Fibroblast of lung (primary cell): ENCODE measurements around the gene NKD2. TPM values are rescaled to one million over a fixed set of nuclear protein-coding genes. Genes with fewer than 3 reads are reported as not detected.
A peak's percentile ranks its signal among the peaks of the same experiment; 100 is the strongest.
"Not testable (repeated sequence)": the region's sequence is repeated elsewhere in the genome, so short reads cannot be mapped to it uniquely, and the experiment has no call there.

Source experiments
- DNase-seq, 2 donors: peaks; one replicate each; pipeline versions ENCODE4 v3.0.0 to v3.0.0-alpha.2; 2010; ENCODE audit warnings: low read depth in 2 of 2
- H2AFZ ChIP-seq: 2 replicates; pipeline ENCODE4 v1.5.1; 2012; ENCODE audit warnings: low read length, control low read depth, inconsistent platforms
- H3K27ac ChIP-seq: 2 replicates; pipeline ENCODE4 v1.5.1; 2011; ENCODE audit warnings: low read length, control low read depth; ENCODE audit not compliant: insufficient read depth
- H3K27me3 ChIP-seq: 2 replicates; pipeline ENCODE4 v1.5.1; 2011; ENCODE audit warnings: mild to moderate bottlenecking, low read length; ENCODE audit not compliant: control insufficient read depth, insufficient read depth
- H3K36me3 ChIP-seq: 2 replicates; pipeline ENCODE4 v1.5.1; 2011; ENCODE audit warnings: low read length; ENCODE audit not compliant: control insufficient read depth, insufficient read depth
- H3K4me1 ChIP-seq: 2 replicates; pipeline ENCODE4 v1.5.1; 2011; ENCODE audit warnings: low read length; ENCODE audit not compliant: control insufficient read depth, insufficient read depth; ENCODE audit errors: extremely low read depth
- H3K4me2 ChIP-seq: 2 replicates; pipeline ENCODE4 v1.5.1; 2011; ENCODE audit warnings: low read length, control low read depth; ENCODE audit not compliant: insufficient read depth; ENCODE audit errors: extremely low read depth
- H3K4me3 ChIP-seq, 4 experiments: fragments of 200-600 bp in 1 of 4; sonication (generic) in 1 of 4; replicated peaks in 1 of 4; 2 replicates each; pipeline ENCODE4 v1.5.1; 2011 to 2016; ENCODE audit warnings: low read length in 4 of 4, low read depth in 3 of 4, mild to moderate bottlenecking in 3 of 4, control low read depth in 2 of 4, inconsistent platforms in 1 of 4, mixed read lengths in 1 of 4; ENCODE audit not compliant: insufficient read depth in 1 of 4; ENCODE audit errors: control extremely low read depth in 1 of 4
- H3K79me2 ChIP-seq: 2 replicates; pipeline ENCODE4 v1.5.1; 2012; ENCODE audit warnings: mild to moderate bottlenecking, low read length, inconsistent platforms; ENCODE audit not compliant: control insufficient read depth, insufficient read depth
- H3K9ac ChIP-seq: 2 replicates; pipeline ENCODE4 v1.5.1; 2011; ENCODE audit warnings: mild to moderate bottlenecking, low read length, control low read depth; ENCODE audit not compliant: insufficient read depth
- H3K9me3 ChIP-seq: 2 replicates; pipeline ENCODE4 v1.5.1; 2012; ENCODE audit warnings: low read depth, low read length; ENCODE audit not compliant: control insufficient read depth, insufficient read depth
- H4K20me1 ChIP-seq: 2 replicates; pipeline ENCODE4 v1.5.1; 2011; ENCODE audit warnings: low read length; ENCODE audit not compliant: control insufficient read depth, insufficient read depth; ENCODE audit errors: extremely low read depth
- EZH2 ChIP-seq: IDR thresholded peaks from 2 replicates; pipeline ENCODE4 v1.5.1; 2012; ENCODE audit warnings: low read length, control low read depth, mild to moderate bottlenecking; ENCODE audit errors: missing control alignments
- polyA plus RNA-seq, 2 donors: library from polyadenylated mRNA; depleted of rRNA in 1 of 2; stranded (reverse) in 1 of 2; unstranded in 1 of 2; fragments of >200 nt; gene quantifications; 2 replicates each; pipeline ENCODE4 v1.2.1, GENCODE V29; 2011 to 2012; ENCODE audit warnings: missing spikeins in 1 of 2
- total RNA-seq: library from RNA; depleted of rRNA; stranded (reverse); fragments of >200 nt; gene quantifications from 2 replicates; pipeline ENCODE4 v1.2.1, GENCODE V29; 2014
- TF ChIP-seq, protein P1 (sequence below), 2 donors: IDR thresholded peaks in 1 of 2; conservative IDR thresholded peaks in 1 of 2; 1 replicate in 1 of 2; 2 replicates in 1 of 2; pipeline ENCODE4 v1.5.1; 2011 to 2012; ENCODE audit warnings: low read length in 2 of 2, control low read depth in 1 of 2, inconsistent platforms in 1 of 2, low read depth in 1 of 2, mild to moderate bottlenecking in 1 of 2

The NKD2 gene
- total and polyA plus RNA-seq, 2 donors (not counting 1 experiment from before 2014, with no cell fraction given) = under 0.01 TPM; not detected in 1

DNA sequence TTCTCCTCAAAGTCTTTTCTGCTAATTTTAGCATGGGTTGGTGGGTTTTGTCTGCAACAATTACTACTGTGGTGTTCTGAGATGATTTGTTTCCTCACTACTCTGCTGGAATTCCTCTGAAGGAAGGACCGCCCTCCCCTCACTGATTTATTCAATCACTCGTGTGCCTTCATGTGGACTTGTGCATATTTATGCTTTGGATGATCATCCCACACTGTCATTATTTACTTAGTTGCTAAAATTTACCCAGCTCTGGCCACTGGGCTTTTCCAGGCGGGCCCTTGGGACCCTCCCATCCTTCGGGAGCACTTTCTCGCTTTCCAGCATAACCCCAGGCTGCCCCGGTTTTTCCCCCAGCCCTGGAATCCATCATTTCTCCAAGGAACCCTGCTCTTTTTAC lies 41.7 kb upstream of the NKD2 start:
- Histone ChIP-seq H3K27ac (no peak overlapping the region), H3K9ac (no peak overlapping the region), H3K9me3 (no peaks in the 10 kb centered on the region), H3K27me3 (peaks cover 17% of the 10 kb centered on the region), H3K79me2 (no peaks in the 10 kb centered on the region), H3K4me2 (no peak overlapping the region), H2AFZ (no peak overlapping the region), H3K4me1 (peaks cover 14% of the 10 kb centered on the region), H3K36me3 (no peaks in the 10 kb centered on the region), H4K20me1 (no peaks in the 10 kb centered on the region), H3K4me3 (no peak overlapping the region)
- TF ChIP-seq EZH2 = no peak
- TF ChIP-seq, protein P1, sequence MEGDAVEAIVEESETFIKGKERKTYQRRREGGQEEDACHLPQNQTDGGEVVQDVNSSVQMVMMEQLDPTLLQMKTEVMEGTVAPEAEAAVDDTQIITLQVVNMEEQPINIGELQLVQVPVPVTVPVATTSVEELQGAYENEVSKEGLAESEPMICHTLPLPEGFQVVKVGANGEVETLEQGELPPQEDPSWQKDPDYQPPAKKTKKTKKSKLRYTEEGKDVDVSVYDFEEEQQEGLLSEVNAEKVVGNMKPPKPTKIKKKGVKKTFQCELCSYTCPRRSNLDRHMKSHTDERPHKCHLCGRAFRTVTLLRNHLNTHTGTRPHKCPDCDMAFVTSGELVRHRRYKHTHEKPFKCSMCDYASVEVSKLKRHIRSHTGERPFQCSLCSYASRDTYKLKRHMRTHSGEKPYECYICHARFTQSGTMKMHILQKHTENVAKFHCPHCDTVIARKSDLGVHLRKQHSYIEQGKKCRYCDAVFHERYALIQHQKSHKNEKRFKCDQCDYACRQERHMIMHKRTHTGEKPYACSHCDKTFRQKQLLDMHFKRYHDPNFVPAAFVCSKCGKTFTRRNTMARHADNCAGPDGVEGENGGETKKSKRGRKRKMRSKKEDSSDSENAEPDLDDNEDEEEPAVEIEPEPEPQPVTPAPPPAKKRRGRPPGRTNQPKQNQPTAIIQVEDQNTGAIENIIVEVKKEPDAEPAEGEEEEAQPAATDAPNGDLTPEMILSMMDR (conservative IDR thresholded peaks at IDR 0.05 in 1 of 2, IDR thresholded peaks at IDR 0.05 in 1 of 2; ENCODE audit: low read depth in 1 of 2, low read length in 2 of 2) = no peak
- no peak for DNase-seq

DNA sequence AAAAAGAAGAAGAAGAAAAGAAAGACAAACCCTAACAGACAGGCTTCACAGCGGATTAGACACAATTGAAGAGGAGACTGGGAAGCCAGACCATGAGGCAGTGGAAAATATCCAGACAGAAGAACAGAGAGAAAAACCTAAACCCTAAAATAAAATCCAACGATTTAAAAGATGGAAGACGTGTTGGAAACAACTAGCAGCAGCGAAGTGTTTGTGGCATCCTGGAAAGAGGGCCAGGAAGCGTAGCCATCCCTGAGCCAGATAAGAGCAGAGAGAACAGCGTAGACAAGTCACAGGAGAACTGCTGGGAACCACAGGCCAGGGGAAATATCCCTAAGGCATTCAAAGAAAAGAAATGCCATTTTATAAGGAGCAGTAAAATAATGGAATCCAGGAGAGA lies 39.7 kb upstream of the NKD2 start:
- Histone ChIP-seq H3K27ac (no peak overlapping the region), H3K9me3 (no peaks in the 10 kb centered on the region), H4K20me1 (no peaks in the 10 kb centered on the region), H3K79me2 (no peaks in the 10 kb centered on the region), H3K9ac (no peak overlapping the region), H3K27me3 (peaks cover 17% of the 10 kb centered on the region), H3K4me1 (peaks cover 6% of the 10 kb centered on the region), H2AFZ (no peak overlapping the region), H3K4me2 (peak overlapping the region; percentile 10), H3K36me3 (no peaks in the 10 kb centered on the region), H3K4me3 (no peak overlapping the region)
- no peak for DNase-seq
- TF ChIP-seq, protein P1 (conservative IDR thresholded peaks at IDR 0.05 in 1 of 2, IDR thresholded peaks at IDR 0.05 in 1 of 2; ENCODE audit: low read depth in 1 of 2, low read length in 2 of 2) = no peak
- TF ChIP-seq EZH2 = no peak

DNA sequence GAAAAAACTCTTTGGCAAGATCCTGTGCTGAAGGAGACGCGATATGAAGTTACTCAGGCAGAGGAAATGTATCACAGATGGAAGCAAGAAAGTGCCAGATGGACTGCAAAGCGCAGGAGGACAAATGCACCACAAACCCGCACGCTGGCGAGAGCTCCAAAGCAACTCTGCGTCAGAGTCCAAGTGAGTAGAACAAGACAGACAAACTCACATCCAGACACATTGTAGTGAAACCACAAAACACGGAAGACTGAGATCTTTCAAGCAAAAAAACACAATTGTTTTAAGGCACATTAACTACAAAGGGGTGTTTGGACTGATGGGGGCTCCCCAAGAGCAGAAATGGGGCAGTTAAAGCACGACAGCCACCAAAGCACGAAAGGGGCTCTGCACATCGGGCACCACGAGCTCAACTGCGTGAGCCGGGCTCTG lies 39.2 kb upstream of the NKD2 start:
- no peak overlapping the region for H3K9ac ChIP-seq
- no peaks in the 10 kb centered on the region for H3K79me2 ChIP-seq
- no peaks in the 10 kb centered on the region for H3K36me3 ChIP-seq
- H3K4me3 ChIP-seq = no peak overlapping the region
- H3K9me3 ChIP-seq = no peaks in the 10 kb centered on the region
- H3K27ac ChIP-seq = no peak overlapping the region
- H3K27me3 ChIP-seq = peaks cover 17% of the 10 kb centered on the region
- peak overlapping the region; percentile 40 for H3K4me2 ChIP-seq
- H2AFZ ChIP-seq = no peak overlapping the region
- H4K20me1 ChIP-seq = no peaks in the 10 kb centered on the region
- peak; percentile 25 to 92 for DNase-seq
- peaks cover 3% of the 10 kb centered on the region for H3K4me1 ChIP-seq
- TF ChIP-seq EZH2 = no peak
- TF ChIP-seq, protein P1 (conservative IDR thresholded peaks at IDR 0.05 in 1 of 2, IDR thresholded peaks at IDR 0.05 in 1 of 2; ENCODE audit: low read depth in 1 of 2, low read length in 2 of 2) = no peak

GRCh38 chr5:972575-972974 lies 36.0 kb upstream of the NKD2 start:
- H3K27me3 ChIP-seq = peaks cover 14% of the 10 kb centered on the region
- not testable (repeated sequence) for H4K20me1 ChIP-seq, DNase-seq, H3K4me2 ChIP-seq, H3K36me3 ChIP-seq, H3K79me2 ChIP-seq, H3K4me1 ChIP-seq, H3K27ac ChIP-seq, H2AFZ ChIP-seq, H3K9me3 ChIP-seq, H3K4me3 ChIP-seq, H3K9ac ChIP-seq
